HG03442 (cell line): Measurements from ENCODE around the gene RFPL3.
"Not testable (repeated sequence)": the region's sequence is repeated elsewhere in the genome, so short reads cannot be mapped to it uniquely, and the experiment has no call there.

Experiments used
- ATAC-seq: cut with Tn5 transposase; IDR thresholded peaks from one replicate; pipeline ENCODE4 v1.9.1; 2021; ENCODE audit warnings: mild to moderate bottlenecking, moderate library complexity; ENCODE audit not compliant: unreplicated experiment

The RFPL3 gene

GRCh38 chr22:32329202-32329645 is 28.4 kb upstream of the RFPL3 start:
- no peak for ATAC-seq

- no peak for ATAC-seq
These were observed 26.3 kb upstream of the RFPL3 start for GRCh38 chr22:32331236-32331917.

- no peak for ATAC-seq
These were observed 25.5 kb upstream of the RFPL3 start for GRCh38 chr22:32331918-32332725.

GRCh38 chr22:32333141-32333768 is 24.4 kb upstream of the RFPL3 start:
- ATAC-seq = no peak

- no peak for ATAC-seq
These were observed 23.7 kb upstream of the RFPL3 start for GRCh38 chr22:32333769-32334659.

- ATAC-seq = no peak
These were observed 22.9 kb upstream of the RFPL3 start for GRCh38 chr22:32334660-32335365.

GRCh38 chr22:32335471-32335870 is 22.2 kb upstream of the RFPL3 start:
- no peak for ATAC-seq

GRCh38 chr22:32336121-32336603 is 21.5 kb upstream of the RFPL3 start:
- ATAC-seq = no peak

- no peak for ATAC-seq
These were observed 20.8 kb upstream of the RFPL3 start for GRCh38 chr22:32336771-32337424.

- ATAC-seq = not testable (repeated sequence)
These were observed 20.2 kb upstream of the RFPL3 start for GRCh38 chr22:32337425-32337824.

GRCh38 chr22:32338757-32339156 is 18.9 kb upstream of the RFPL3 start:
- no peak for ATAC-seq

GRCh38 chr22:32339190-32340012 is 18.3 kb upstream of the RFPL3 start:
- no peak for ATAC-seq

GRCh38 chr22:32340411-32340810 is 17.3 kb upstream of the RFPL3 start:
- ATAC-seq = no peak

GRCh38 chr22:32341122-32341740 is 16.4 kb upstream of the RFPL3 start:
- ATAC-seq = no peak

- no peak for ATAC-seq
These were observed 14.7 kb upstream of the RFPL3 start for GRCh38 chr22:32342977-32343376.

- no peak for ATAC-seq
These were observed 13.7 kb upstream of the RFPL3 start for GRCh38 chr22:32343941-32344340.

GRCh38 chr22:32348031-32348611 is 9.5 kb upstream of the RFPL3 start:
- ATAC-seq = no peak

GRCh38 chr22:32351875-32352274 is 5.8 kb upstream of the RFPL3 start:
- not testable (repeated sequence) for ATAC-seq
